Cortex of kidney (tissue), 1 donor: ENCODE measurements around the gene DDX49.

Experiments
- DNase-seq: peaks from one replicate; lab custom pipeline; 2025; lab: John Stamatoyannopoulos, UW

Gene DDX49, protein sequence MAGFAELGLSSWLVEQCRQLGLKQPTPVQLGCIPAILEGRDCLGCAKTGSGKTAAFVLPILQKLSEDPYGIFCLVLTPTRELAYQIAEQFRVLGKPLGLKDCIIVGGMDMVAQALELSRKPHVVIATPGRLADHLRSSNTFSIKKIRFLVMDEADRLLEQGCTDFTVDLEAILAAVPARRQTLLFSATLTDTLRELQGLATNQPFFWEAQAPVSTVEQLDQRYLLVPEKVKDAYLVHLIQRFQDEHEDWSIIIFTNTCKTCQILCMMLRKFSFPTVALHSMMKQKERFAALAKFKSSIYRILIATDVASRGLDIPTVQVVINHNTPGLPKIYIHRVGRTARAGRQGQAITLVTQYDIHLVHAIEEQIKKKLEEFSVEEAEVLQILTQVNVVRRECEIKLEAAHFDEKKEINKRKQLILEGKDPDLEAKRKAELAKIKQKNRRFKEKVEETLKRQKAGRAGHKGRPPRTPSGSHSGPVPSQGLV

DNA sequence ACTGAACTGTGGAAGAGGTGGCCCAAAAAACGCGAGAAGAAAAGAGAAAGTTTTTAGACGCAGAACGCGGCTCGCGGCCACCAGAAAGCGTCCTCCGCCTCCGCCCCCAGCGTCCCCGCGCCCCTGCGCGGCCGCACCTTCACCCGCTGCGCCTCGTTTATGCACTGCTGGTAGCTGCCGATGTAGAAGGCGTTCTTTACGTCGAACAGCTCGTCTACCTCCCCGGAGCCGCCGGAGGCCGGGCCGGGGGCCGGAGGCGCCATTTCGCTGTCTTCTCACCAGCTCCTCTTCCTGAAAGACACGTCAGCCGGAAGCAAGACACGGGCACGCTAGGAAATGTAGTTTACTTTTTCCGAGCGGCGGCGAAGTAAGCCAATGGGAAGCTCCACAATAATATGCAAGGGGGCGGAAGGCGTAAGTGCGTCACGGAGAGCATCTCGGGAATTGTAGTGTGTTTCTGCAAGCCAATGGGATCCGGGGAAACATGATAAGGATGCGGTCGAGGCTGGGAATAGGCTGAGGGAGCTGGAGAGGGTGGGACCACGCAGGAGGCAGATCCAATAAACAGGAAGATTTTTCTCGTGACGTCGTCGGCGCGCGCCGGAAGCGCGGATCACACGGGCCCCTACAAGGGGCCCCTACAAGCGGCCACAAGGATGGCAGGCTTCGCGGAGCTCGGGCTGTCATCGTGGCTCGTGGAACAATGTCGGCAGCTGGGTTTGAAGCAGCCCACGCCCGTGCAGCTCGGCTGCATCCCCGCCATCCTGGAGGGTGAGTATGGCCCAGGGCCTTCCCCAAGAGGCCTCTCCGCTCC lies at the start of gene DDX49, which contains the start of gene COPE:
TSS of gene DDX49 (plus strand) at position 630 of the 814 bp plus-strand sequence. CDS start at position 657, 27 bp downstream.
TSS of gene COPE (minus strand) at position 302 of the 814 bp plus-strand sequence. CDS start at position 263, 39 bp downstream.
- no peak for DNase-seq

DNA sequence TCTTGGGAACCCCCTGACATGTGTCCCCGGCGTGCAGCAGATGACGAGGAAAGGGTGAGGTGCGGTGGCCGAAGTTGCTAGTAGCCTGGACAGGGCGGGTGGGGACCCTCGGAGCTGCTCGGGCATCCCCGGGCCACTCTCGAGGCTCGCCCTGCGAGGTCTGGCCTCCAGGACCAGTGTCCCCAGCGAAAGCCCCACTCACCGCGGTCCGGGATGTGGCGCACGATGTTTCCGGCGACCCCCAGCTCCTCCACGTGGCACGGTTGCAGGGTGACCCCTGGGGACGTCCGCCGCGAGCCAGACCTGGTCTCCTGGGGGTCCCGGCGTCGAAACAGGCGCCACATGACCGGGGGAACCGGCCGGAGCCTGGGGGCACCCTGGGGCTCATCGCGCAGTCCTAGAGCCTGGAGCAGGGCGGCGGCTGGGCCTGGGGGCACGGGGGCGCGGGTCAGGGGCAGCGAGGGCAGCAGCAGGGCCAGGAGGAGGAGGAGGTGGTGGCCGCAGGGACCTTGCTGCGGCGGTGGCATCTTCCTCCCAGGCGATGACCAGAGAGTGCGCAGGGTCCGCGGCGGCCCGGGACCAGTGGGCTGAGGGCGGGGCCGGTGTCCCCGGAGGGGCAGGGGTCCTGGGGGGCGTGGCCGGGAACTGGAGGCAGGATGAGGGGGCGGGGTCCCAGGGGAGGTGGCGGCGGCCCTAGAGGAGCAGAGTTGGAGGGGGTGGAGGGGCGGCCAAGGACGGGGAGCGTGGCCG lies 49.6 kb upstream of the DDX49 start:
- DNase-seq = no peak

DNA sequence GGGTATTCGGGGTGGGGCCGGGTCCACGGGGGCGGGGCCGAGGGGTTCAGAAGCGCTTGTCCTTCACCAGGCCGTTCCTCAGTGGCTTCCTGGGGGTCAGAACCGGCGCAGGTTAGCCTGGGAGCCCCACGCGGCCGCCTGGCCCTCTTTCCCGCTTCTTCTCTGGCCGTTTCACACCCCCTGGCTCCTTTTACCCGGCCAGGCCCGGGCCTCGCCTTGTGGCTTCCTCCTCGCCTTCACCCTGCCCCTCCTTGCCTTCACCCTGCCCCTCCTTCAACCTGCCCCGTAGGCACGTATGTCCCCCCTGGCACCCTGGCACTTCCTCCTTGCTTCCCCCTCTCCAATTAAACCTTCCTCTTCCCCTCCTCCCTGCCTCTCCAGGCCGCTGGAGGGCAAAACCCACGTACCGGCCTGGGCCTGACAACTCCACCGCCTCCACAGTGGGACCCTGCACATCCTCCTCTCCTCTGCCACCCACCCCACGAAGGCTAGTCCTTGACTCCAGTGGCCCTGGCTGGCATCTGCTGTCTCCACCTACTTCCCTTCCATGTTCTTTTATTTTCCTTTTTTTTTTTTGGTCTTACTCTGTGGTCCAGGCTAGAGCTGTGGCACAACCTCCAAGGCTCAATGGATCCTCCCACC lies 48.9 kb upstream of the DDX49 start:
- DNase-seq = no peak

DNA sequence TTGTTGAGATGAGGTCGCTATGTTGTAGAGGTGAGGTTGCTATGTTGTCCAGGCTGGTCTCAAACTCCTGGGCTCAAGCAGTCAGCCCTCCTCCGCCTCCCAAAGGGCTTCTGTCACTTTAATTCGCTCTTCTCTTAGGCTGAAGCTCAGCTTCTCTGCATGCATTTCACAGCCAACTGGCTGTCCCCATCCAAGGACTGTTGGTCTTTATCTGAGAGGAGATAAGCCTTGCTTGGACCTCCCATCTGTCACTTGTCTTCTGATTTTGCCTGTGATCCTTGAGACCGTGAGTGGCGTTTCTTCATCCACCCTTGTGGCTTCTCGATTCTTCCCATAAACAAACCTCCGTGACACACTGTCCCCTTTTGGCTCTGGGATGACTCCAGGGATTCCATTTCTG lies 48.0 kb upstream of the DDX49 start:
- no peak for DNase-seq

DNA sequence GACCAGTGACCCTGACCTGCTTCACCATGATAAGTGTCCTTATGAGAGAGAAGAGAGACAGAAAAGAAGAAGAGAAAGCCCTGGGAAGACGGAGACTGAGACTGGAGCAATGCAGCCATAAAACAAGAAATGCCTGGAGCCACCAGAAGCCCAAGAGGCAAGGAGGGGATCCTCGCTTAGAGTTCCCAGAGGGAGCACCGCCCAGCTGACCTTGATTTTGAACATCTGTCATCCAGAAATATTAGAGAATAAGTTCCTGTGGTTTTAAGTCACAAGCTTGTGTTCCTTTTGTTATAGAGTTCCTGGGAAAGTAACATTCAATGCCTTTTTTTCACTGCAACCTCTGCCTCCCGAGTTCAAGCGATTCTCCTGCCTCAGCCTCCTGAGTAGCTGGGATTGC lies 43.8 kb upstream of the DDX49 start:
- DNase-seq = no peak

DNA sequence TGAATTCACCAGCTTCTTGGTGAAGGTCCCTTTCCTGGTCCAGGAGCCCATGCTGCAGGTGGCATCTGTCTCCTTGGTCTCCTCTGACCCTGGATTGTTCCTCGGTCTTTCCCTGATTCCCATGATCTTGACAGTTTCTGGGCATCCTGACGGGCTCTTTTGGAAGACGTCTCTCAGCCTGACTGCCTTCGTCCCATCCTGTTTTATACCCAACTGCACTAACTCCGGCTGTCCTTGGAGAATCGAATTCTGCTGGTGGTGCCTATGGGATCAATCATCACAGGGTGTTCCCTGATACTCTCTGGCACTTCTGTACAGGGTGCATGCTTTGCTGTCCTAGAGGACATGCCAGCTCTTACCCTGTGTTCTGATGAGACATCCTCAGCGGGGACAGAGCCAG lies 42.6 kb upstream of the DDX49 start:
- no peak for DNase-seq

DNA sequence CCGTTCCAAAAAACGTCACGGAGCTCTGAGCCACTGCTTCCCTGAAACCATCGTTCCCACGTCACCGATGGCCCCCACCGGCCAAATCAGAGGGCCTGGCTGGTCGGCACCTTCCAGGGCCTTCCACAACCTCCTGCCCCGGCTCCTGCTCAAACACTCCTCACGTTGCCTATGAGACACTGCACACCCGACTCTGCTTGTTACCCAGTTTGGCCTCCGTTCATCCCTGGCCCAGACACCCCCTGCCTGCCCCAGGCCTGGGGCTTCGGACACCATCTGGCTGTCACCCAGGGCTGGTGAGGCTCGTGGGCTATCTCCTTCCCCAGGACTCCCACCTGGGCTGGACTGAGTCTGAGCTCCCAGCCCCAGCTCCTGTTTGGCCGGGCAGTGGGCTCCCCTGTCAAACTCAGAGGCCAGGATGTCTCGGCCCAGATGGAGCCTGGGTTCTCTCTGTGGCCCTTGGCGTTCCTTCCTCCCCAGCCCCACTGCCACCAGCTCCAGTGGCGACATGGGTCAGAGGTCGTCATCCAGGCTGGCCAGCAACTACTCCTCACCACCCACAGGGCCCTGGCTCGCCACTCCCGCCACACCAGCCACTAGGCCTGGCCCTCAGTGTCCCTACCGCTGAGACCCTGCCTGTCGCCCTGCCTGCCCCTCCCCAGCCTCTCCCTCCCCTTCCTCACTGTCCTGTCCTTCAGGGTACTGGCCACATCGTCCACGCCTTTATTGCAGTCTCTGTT lies 41.3 kb upstream of the DDX49 start:
- no peak for DNase-seq

DNA sequence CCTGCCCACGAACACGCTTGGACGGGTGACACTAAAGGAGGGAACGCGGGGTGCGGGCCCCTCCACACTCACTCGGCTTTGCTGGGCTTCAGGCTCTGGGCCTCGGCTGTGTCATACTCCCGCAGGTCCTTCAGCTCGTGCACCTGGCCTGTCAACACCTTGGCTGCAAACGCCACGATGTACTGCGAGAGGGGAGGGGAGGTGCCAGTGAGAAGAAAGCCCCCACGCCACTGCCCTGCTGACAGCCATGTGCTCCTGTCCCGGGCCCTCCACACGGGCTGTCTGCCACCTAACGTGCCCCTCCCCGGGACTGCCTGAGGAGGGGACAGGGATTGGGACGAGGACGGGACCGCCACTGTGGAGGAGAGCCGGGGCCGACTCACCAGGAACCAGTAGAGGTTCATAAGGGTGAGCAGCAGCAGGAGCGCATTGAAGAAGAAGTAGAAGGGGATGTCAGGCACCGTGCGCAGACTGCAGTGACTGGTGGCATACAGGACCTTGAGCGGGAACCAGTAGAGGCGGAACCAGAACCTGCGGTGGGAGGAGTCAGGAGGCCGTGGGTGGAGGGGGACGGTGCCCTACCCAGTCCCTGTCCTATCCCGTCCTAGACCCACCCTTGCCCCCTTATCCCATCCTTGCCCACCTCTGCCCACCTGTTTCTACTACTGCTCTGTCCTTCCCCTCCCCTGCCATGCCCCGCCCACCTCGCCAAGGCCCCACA lies 40.5 kb upstream of the DDX49 start:
- no peak for DNase-seq

DNA sequence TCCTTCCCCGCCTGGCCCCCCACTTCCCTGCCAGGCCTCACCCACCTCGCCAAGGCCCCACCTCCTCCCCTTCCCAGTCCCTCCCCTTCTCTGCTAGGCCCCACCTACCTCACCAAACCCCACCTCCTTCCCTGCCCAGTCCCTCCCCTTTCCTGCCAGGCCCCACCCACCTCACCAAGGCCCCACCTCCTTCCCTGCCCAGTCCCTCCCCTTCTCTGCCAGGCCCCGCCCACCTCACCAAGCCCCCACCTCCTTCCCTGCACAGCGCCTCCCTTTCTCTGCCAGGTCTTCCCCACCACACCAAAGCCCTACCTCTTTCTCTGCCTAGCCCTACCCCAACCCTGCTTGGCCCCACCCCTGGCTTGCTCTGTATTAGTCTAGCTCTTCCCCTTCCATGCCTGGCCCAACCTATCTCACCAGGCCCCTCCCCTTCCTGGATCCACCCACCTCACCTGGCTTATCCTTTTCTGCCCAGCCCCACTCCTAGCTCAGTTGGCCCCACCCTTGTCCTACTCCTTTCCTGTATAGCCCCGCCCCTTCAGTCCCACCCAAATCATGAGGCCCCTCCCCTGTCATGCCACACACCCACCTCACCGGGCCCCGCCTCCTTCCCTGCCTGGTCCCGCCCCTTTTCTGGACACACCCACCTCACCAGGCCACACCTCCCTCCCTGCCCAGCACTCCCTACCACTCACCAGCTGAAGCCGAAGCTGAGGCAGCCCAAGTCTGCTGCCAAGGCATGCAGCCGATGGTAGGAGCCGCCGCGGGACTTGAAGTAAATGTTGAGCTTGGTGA lies 39.7 kb upstream of the DDX49 start:
- no peak for DNase-seq

DNA sequence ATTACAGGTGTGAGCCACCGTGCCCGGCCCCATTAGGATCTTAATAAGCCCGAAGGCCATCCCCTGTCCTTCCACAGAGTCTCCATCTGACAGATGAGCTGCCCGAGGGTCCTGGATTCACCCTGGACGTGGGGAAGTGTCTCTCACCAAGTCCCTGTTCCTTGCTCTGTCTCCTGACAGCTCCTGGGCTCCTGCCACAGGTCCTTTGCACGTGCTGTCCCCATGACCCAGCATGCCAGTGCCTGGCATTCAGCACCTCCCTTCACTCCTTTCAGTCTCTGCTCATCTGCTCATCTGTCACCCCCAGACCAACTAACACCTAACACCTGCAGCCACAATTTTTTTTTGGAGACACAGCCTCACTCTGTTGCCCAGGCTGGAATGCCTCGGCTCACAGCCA lies 38.0 kb upstream of the DDX49 start:
- DNase-seq = no peak

DNA sequence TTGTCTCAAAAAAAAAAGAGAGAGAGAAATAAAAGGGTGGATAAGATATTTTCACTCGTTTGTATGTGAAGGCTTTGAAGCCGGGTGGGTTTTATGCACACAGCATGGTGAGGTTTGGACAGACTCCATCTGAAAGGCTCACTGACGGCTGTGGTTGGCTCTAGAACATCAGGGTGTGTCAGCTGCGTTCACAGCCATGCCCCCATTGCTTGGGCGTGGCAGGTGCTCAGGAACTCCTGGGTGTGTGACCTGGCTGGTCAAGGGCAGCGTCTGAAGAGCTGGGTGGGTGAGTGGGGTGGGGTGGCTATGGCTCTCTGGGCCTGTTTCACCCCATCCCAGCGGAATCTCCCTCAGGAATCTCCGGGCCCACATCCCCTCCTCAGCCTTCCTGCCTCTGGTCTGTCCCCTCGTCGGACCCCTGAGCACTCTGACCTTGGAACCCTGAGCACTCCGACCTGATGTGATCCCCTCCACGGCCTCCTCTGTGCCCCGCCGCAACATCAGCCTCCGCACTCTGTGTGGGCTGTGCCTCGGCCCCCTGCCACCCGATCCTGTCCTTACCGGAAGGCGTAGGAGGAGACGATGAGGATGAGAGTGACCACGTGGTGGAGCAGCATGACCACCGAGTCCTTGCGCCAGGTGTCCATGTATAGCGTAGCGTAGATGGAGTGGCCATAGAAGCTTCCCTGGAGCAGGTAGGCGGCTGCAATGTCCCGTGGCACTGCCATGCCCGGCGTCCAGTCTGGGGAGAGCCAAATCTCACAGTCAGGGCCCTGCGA lies 35.8 kb upstream of the DDX49 start:
- DNase-seq = no peak

DNA sequence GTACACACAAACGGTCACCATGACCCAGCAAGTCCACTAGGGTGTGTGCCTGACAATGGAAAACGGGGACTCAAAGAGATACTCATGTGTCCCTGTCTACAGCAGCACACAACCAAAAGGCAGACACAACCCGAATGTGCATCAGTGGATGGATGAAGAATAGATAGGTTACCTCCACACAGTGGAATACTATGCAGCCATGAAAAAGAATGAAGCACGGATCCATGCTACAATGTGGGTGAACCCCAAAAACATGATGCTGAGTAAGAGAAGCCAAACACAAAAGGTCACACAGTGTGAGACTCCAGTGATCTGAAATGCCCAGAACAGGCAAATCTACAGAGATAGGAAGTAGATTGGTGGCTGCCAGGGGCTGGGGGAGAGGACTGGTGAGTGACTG lies 32.5 kb upstream of the DDX49 start:
- DNase-seq = no peak

DNA sequence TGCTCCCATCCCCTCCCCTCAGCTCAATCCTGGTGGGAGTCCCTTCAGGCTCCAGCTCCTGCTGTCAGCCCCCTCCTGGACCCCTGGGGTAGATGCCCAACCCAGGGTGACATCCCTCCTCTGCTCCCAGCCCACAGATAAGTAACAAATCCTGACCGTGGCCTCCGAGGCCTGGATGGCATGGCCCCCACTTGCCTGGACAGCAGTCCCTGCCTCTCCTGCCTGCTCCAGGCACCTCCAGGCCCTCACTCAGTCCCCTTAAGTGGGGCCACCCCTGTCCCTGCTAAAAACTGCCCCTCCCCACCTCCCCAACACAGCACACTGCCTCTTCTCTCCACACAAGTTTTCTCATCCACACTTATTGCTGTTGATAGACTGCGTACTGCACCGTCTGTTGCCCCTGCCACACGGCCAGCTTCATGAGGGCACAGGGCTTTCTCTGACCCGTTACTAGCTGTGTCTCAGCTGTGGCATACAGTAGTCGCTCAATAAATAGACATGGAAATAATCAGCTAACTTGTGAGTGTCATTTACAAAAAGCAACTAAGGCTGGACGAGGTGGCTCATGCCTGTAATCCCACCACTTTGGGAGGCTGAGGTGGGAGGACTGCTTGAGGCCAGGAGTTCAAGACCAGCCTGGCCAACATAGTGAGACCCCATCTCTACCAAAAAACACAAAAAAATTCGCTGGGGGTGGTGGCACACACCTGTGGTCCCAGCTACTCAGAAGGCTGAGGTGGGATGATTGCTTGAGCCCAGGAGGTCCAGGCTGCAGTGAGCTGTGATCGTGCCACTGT lies 29.4 kb upstream of the DDX49 start:
- DNase-seq = no peak

DNA sequence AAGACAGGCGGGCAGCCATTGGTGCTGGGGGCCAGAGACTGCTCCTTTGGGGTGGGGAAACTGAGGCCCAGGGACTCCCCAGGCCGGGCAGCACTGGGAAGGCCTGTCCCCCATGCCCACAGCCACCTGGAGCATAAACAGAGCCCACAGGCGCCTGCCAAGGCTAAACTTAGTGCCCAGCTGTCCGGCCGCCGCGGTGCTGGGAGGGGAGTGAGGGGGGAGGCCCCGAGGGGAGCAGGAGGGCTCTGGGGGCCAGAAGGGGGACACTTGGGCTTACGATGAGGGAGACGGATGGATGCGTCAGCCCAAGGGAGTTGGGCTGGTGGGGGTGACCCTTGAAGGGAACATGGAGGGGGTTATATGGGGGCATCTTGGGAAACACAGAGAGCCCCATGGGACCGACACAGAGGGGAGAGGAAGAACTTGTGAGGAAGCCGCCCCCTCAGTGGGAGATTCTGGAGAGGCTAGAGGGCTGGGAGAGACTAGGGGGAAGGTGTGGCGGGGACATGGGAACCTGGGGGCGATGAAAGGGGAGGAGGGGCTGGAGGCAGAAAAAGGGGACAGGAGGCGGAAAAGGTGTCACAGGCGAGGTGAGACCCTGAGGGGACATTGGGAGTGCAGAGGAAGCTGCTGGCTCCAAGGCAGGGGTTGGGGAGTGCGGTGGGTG lies 25.8 kb upstream of the DDX49 start:
- DNase-seq = no peak

DNA sequence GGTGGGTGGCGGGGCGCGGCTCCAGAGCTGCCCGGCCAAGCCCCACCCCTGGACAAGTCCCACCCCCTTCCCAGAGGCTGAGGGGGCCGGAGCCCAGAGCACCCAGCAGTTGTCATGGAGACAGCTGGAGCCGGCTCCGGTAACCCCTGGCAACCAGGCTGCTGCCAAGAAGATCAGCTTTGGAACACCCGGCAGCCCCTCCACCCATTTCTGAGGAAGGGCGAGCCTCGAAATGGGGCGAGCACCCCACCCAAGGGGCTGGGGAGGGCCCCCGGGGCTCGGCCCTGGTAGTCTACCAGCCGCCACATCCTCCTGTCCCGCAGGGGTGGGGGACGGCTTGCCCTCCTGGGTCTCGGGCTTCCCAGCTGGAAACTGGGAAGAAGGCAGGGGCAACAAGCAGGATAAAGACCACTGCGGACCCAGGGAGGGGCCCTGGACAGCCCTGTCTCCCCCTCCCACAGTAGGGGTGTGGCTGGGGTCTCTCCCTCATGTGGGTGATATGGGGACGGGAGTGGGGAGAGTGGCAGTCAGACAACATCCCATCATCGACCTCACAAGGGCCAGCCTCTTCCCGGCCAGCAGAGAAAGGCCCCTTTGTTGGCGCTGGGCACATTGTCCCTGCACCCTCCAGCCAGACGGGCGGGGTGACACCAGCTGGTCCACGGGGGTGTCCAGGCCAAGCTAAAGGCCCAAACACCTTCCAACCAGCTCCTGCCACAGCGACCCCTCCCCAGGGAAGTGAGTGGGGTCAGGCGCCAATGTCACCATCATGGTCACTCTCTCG lies 25.1 kb upstream of the DDX49 start:
- DNase-seq = no peak

DNA sequence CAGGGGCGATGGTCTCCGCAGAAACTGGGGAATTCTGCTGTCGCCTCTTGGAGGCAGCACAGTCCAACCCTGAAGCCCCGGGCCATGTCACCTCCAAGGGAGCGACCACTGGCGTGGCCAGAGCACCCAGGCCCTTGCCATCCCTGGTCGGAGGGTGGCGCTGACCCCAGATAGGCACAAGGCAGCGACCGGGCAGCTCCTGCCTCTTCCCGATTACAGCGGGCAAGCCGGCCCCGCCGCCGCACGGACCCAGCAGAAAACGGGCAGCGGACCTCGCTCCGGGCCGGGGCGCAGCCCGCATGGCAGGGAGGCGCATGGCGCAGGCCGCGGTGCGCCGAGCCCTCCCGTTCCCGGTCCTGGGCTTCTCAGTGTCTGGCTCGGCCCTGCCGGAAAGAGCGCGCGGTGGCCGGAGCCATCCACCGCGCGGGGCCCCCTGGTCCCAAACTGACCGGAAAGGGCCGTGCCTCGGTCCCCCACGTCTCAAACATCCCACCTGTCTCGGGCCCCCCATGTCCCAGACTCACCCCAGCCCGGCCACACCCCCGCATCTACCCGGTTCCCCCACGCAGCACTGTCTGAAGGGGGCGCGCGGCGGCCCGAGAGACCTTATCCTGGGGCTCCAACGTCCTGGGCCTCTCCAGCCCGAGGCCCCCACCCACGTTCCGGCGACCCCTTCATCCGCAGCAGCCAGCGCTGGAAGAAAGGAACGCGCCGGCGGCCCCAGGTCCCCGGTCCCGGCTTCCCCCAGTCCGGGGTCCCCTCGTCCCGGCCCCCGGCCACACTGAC lies 24.3 kb upstream of the DDX49 start:
- no peak for DNase-seq
